Karpas-422 (cell line): ENCODE measurements around the gene HPCA. TPM values are rescaled to one million over a fixed set of nuclear protein-coding genes. Genes with fewer than 3 reads are reported as not detected.
A peak's percentile ranks its signal among the peaks of the same experiment; 100 is the strongest.

Experiments
- DNase-seq: peaks from one replicate; pipeline ENCODE4 v3.0.0-alpha.2; 2015
- H2AFZ ChIP-seq: fragments of 200-600 bp; sonication (generic); 2 replicates; pipeline ENCODE4 v1.6.1; 2014; ENCODE audit warnings: antibody characterized with exemption, low read length, mixed read lengths
- H3K27ac ChIP-seq: fragments of 200-600 bp; sonication (generic); 2 replicates; pipeline ENCODE4 v1.5.1; 2014; ENCODE audit warnings: mild to moderate bottlenecking, low read length, moderate library complexity
- H3K27me3 ChIP-seq: fragments of 200-600 bp; sonication (generic); 2 replicates; pipeline ENCODE4 v1.6.1; 2014; ENCODE audit warnings: low read length, mixed read lengths
- H3K36me3 ChIP-seq: fragments of 200-600 bp; sonication (generic); 2 replicates; pipeline ENCODE4 v1.6.1; 2014; ENCODE audit warnings: low read length, mixed read lengths; ENCODE audit not compliant: insufficient read depth
- H3K4me1 ChIP-seq: fragments of 200-600 bp; sonication (generic); 2 replicates; pipeline ENCODE4 v1.6.1; 2014; ENCODE audit warnings: mild to moderate bottlenecking, low read length, mixed read lengths
- H3K4me2 ChIP-seq: fragments of 200-600 bp; sonication (generic); 2 replicates; pipeline ENCODE4 v1.6.1; 2014; ENCODE audit warnings: low read length, low read depth, mild to moderate bottlenecking; ENCODE audit not compliant: poor library complexity, severe bottlenecking
- H3K4me3 ChIP-seq: fragments of 200-600 bp; sonication (generic); 2 replicates; pipeline ENCODE4 v1.5.1; 2014; ENCODE audit warnings: mild to moderate bottlenecking, antibody characterized with exemption, low read length, mixed read lengths
- H3K79me2 ChIP-seq: fragments of 200-600 bp; sonication (generic); 2 replicates; pipeline ENCODE4 v1.6.1; 2014; ENCODE audit warnings: mild to moderate bottlenecking, low read length, mixed read lengths
- H3K9ac ChIP-seq: fragments of 200-600 bp; sonication (generic); 2 replicates; pipeline ENCODE4 v1.6.0; 2014; ENCODE audit warnings: low read length
- H3K9me2 ChIP-seq: fragments of 200-600 bp; sonication (generic), shearing (Covaris generic); replicated peaks from 2 replicates; pipeline ENCODE4 v1.6.0; 2014; ENCODE audit warnings: mild to moderate bottlenecking, low read length, moderate library complexity; ENCODE audit not compliant: insufficient read depth
- H3K9me3 ChIP-seq: fragments of 300-700, 200-600 bp; sonication (generic); 2 replicates; pipeline ENCODE4 v1.6.1; 2014; ENCODE audit warnings: low read length, mixed read lengths
- H4K20me1 ChIP-seq: fragments of 200-600 bp; sonication (generic); 2 replicates; pipeline ENCODE4 v1.6.1; 2014; ENCODE audit warnings: mild to moderate bottlenecking, antibody characterized with exemption, low read length, low read depth; ENCODE audit not compliant: insufficient read depth
- total RNA-seq: library from RNA; depleted of rRNA; stranded (reverse); fragments of >200 nt; shearing (Covaris generic); gene quantifications from 2 replicates; pipeline ENCODE4 v1.2.3, GENCODE V29; 2014; ENCODE audit warnings: low replicate concordance

HPCA gene
- total RNA-seq, 1 experiment from 2014 or later, result not detected

DNA sequence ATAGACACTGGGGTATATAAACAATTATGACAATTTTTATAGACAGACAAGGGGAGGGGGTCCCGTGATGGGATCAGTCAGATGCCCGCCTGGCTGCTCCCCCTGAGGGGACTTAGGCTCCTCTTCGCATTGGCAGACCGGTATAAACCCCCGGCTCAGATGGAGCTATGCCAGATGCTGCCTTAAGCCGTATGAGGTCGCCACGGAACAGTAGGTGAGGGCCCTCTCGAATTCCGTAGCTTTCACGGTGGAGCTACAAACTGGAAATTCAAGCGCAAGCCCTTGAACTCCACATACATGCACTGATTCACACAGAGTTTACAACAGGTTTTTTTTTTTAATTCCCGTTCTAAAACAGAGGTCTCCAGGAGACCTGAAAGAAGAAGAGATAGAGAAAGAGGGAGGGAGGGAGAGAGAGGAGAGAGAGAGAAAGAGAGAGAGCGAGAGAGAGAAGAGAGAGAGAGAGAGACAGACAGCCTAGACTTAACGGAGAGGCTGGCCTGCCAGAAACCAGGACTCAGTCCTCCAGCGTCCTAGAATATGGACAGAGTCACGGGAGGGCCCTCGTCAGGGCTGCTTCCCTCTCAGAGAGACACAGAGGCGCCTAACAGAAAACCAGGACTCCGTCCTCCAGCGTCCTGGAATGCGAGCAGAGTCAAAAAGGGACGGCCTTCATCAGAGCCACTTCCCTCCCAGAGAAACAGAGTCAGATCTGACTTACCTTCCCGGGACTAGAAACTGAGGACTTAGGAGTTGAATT, 39.3 kb downstream of the HPCA start:
- no peak overlapping the region for H3K4me2 ChIP-seq

DNA sequence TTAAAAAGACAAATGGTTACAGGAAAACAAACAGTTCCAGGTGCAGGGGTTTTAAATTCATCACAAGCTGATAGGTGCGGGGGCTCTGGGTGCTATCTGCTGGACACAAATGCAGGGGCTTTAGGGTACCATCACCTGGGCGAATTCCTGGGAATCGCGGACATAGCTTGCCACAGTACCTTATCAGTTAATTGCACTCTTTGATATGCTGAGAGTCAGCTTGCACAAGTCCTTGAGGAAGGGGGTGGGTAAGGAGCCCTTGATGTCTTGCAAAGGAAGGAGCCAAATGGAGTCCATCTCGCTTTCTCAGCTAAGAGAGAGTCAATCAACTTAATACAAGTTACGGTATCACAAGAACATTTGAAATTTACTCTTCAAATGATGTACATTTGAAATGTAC, 40.3 kb downstream of the HPCA start:
- Histone ChIP-seq H3K4me3 (no peak overlapping the region), H4K20me1 (no peaks in the 10 kb centered on the region), H3K4me1 (no peaks in the 10 kb centered on the region), H3K9me3 (no peaks in the 10 kb centered on the region), H3K4me2 (no peak overlapping the region), H3K27me3 (no peaks in the 10 kb centered on the region), H3K9me2 (no peaks in the 10 kb centered on the region), H3K9ac (no peak overlapping the region), H3K79me2 (no peaks in the 10 kb centered on the region), H2AFZ (no peak overlapping the region), H3K27ac (no peak overlapping the region), H3K36me3 (peaks cover 1% of the 10 kb centered on the region; the same call in 1 of the 2 replicates)
- peak; percentile 40 for DNase-seq

More for the DNA sequence above, 39.3 kb downstream of the HPCA start:
- DNase-seq, result peak; percentile 39
- H4K20me1 ChIP-seq, result no peaks in the 10 kb centered on the region
- H3K36me3 ChIP-seq, result no peaks in the 10 kb centered on the region
- H3K9me2 ChIP-seq, result no peaks in the 10 kb centered on the region
- H2AFZ ChIP-seq, result no peak overlapping the region
- no peak overlapping the region for H3K4me3 ChIP-seq
- no peaks in the 10 kb centered on the region for H3K79me2 ChIP-seq
- H3K9me3 ChIP-seq, result no peaks in the 10 kb centered on the region
- H3K9ac ChIP-seq, result no peak overlapping the region
- no peak overlapping the region for H3K27ac ChIP-seq
- no peaks in the 10 kb centered on the region for H3K4me1 ChIP-seq
- no peaks in the 10 kb centered on the region for H3K27me3 ChIP-seq

DNA sequence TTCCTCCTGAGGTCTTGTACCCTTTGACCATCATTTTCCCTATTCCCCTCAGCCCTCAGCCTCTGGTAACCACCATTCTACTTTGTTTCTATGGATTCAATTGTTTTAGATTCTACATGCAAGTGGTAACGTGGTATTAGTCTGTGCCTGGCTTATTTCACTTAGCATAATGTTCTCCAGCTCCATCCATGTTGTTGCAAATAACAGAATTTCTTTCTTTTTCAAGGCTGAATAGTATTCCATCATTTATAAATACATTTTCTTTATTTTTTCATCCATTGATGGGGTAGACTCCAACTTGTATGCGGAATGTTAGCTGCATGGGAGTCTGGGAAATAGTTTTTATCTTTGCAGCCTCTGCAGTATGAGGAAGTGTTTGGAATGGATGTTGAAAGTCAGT, 41.1 kb downstream of the HPCA start:
- Histone ChIP-seq H2AFZ (no peak overlapping the region), H3K79me2 (no peaks in the 10 kb centered on the region), H3K4me2 (no peak overlapping the region), H3K9me3 (no peaks in the 10 kb centered on the region), H3K27me3 (no peaks in the 10 kb centered on the region), H3K9ac (no peak overlapping the region), H4K20me1 (no peaks in the 10 kb centered on the region), H3K4me1 (no peaks in the 10 kb centered on the region), H3K9me2 (no peaks in the 10 kb centered on the region), H3K27ac (no peak overlapping the region), H3K36me3 (peaks cover 10% of the 10 kb centered on the region), H3K4me3 (no peak overlapping the region)
- peak; percentile 40 for DNase-seq

DNA sequence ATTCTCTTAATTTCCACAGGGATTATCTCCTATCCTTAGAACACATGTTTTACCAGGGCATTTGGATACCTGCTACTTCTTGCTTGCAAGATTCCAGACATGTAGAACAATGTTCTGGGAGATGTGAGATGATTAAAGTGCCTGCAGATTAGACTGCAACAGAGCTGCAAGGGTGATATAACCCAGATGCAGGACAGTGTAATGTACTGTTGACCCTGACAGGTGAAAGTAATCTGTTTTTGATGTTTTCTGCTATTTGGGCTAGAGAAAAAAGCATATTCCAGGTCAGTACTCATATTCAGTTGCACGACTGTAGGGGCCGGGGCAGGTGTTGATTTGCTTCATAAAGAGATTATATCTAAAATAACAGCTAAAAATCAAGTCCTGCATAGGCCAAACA, 42.0 kb downstream of the HPCA start:
- H3K9ac ChIP-seq, result no peak overlapping the region
- no peak overlapping the region for H2AFZ ChIP-seq
- no peaks in the 10 kb centered on the region for H3K9me3 ChIP-seq
- H3K4me2 ChIP-seq, result no peak overlapping the region
- no peak for DNase-seq
- H3K4me3 ChIP-seq, result no peak overlapping the region
- no peaks in the 10 kb centered on the region for H3K9me2 ChIP-seq
- no peaks in the 10 kb centered on the region for H3K79me2 ChIP-seq
- H3K27me3 ChIP-seq, result no peaks in the 10 kb centered on the region
- H4K20me1 ChIP-seq, result no peaks in the 10 kb centered on the region
- peaks cover 15% of the 10 kb centered on the region for H3K36me3 ChIP-seq
- no peaks in the 10 kb centered on the region for H3K4me1 ChIP-seq
- H3K27ac ChIP-seq, result no peak overlapping the region

DNA sequence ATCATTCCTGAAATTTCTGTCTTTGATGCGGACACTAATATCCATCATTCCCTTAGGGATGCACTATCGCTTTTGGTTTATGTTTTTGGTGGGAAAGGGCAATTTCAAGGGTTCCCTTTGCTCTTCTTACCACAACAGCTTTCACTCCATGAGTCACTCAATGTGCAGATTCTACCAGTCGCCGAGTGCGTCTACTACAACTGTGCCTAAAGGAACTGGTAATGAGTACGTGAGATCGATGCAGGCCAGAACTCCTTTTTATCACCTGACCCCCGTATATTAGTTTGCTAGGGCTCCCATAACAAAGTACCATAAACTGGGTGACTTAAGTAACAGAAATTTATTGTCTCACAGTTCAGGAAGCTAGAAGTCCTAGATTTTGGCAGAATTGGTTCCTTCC, 42.4 kb downstream of the HPCA start:
- no peaks in the 10 kb centered on the region for H3K9me2 ChIP-seq
- H3K4me2 ChIP-seq, result no peak overlapping the region
- H3K9ac ChIP-seq, result no peak overlapping the region
- H4K20me1 ChIP-seq, result no peaks in the 10 kb centered on the region
- H3K27me3 ChIP-seq, result no peaks in the 10 kb centered on the region
- no peak overlapping the region for H2AFZ ChIP-seq
- peaks cover 3% of the 10 kb centered on the region for H3K4me1 ChIP-seq
- no peaks in the 10 kb centered on the region for H3K9me3 ChIP-seq
- no peak overlapping the region for H3K27ac ChIP-seq
- no peak for DNase-seq
- no peak overlapping the region for H3K4me3 ChIP-seq
- peaks cover 17% of the 10 kb centered on the region for H3K36me3 ChIP-seq
- H3K79me2 ChIP-seq, result no peaks in the 10 kb centered on the region

DNA sequence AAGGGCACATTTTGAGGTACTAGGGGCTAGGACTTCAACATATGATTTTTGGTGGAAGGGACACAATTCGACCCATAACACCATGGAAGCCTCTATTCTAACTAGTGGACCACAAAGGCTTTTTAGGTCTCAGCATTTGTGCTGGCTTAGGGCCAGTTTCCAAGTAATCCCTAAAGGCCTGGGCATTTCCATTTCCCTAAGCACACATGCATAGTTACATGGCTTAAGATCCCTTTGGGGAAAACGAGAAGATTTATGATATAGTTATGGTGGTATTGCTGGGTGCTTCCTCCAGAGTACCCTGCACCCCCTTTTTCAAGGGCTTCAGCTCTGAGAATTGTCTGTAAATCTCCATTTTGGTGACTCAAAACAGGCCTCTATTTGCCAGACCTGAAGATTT, 43.1 kb downstream of the HPCA start:
- H4K20me1 ChIP-seq, result no peaks in the 10 kb centered on the region
- H3K27ac ChIP-seq, result peak overlapping the region; percentile 51
- no peak overlapping the region for H3K9ac ChIP-seq
- H3K4me3 ChIP-seq, result no peak overlapping the region
- H3K36me3 ChIP-seq, result peaks cover 21% of the 10 kb centered on the region
- H3K4me2 ChIP-seq, result no peak overlapping the region
- H3K4me1 ChIP-seq, result peaks cover 7% of the 10 kb centered on the region
- DNase-seq, result peak; percentile 45
- H3K27me3 ChIP-seq, result no peaks in the 10 kb centered on the region
- H2AFZ ChIP-seq, result no peak overlapping the region
- H3K79me2 ChIP-seq, result no peaks in the 10 kb centered on the region
- H3K9me3 ChIP-seq, result no peaks in the 10 kb centered on the region
- H3K9me2 ChIP-seq, result no peaks in the 10 kb centered on the region

DNA sequence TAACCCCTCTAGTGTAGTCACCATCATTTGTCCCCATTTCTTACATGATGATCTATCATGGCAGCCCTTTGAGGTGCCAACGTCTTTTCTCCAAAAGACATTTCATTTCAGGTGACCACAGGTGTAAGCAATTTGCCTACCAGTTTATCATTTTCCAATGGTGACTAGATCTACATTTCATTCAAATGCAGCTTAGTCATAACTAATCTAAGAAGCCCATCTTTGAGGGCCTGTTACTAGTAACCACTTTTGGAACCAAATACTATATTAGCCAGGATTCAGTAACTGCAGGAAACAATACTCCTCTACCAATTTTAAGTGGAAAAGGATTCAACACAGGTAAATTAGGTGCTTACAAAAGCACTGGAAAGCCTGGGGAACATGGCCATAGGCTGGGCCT, 45.5 kb downstream of the HPCA start:
- Histone ChIP-seq H4K20me1 (no peaks in the 10 kb centered on the region), H3K36me3 (peaks cover 38% of the 10 kb centered on the region), H3K27ac (peak overlapping the region; percentile 31), H2AFZ (no peak overlapping the region), H3K9me2 (no peaks in the 10 kb centered on the region), H3K9ac (no peak overlapping the region), H3K4me1 (peaks cover 14% of the 10 kb centered on the region), H3K4me2 (no peak overlapping the region), H3K79me2 (0 out of 2 replicates have a peak, but pooled peaks cover 3% of the 10 kb centered on the region), H3K4me3 (no peak overlapping the region), H3K9me3 (no peaks in the 10 kb centered on the region), H3K27me3 (no peaks in the 10 kb centered on the region)
- no peak for DNase-seq

DNA sequence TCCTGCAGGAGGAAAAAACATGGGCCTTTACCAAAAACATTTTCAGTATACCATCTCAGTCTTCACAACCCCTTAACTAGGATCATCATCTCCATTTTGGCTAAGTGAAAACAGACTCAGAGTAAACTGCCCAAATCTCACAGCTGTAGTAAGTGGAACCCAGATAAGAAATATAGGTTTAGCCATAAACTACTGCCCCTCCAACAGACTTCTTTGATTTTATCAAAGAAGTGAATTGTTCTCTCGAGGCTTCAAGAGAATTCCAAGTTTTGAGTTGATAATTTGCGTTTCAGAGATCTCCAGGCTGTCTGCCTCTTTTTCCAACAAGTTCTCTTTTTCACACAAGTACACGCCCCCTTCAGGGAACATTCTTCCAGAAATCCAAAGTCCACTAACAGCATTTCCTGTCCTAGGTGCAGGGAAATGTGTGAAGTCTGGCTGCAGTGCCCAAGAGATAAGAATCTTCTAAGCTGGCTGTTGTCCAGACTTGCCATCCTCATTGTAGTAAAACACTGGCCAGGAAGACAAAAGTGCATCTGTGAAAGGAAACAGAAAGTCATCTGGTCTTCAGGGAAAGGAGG, 47.5 kb downstream of the HPCA start:
- Histone ChIP-seq H3K9ac (no peak overlapping the region), H3K4me3 (no peak overlapping the region), H3K4me2 (no peak overlapping the region), H3K4me1 (peaks cover 14% of the 10 kb centered on the region), H2AFZ (no peak overlapping the region), H4K20me1 (no peaks in the 10 kb centered on the region), H3K36me3 (peaks cover 57% of the 10 kb centered on the region), H3K9me3 (no peaks in the 10 kb centered on the region), H3K27me3 (no peaks in the 10 kb centered on the region), H3K79me2 (0 out of 2 replicates have a peak, but pooled peaks cover 14% of the 10 kb centered on the region), H3K9me2 (no peaks in the 10 kb centered on the region), H3K27ac (peak overlapping the region; percentile 71)
- no peak for DNase-seq
